Activated CD4-positive, alpha-beta T cell treated with anti-CD3 and anti-CD28 coated beads for 1 hour (primary cell): ENCODE measurements around the gene NPPB.

Experiments
- DNase-seq: peaks from one replicate; pipeline ENCODE4 v3.0.0-alpha.2; 2020

Gene NPPB

DNA sequence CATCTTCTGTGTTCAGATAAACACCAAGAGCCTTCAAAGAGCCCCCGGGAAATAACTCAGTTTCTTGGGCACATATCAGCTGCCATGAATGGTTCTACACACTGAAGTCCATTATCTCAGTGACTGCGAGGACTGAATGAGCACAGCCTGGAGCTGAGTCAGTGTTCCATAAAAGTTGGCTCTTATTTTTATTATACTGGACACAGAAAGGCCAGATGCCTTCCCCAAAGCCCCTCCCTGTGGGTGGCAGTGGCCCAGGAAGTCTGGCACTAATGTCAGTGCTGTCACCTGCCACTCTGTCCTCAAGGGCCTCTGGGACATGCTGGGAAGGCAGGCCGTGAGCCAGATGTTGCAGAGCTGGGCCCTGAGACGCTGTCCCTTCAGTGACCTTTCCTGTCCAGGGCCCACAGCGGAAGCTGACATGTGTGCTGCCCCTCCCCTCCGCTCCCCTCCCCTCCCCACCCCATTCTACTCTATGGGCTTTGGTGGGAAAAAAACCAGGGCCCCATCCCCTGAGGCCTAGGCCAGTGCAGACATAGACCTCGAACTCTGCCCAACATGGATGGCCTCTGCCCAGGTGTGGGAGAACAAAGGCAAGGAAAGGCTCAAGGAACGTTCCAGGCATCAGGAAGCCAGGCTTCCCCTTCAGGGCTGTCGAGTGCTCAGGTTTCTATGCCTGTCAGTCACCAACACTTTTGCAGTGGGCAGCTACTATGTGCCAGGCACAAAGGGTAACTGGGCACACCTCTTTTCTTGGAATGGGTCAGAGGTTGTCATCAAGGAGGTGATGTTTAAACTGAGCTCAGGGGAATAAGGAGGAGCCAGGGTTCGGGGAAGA is 22.4 kb upstream of the NPPB start:
- DNase-seq: no peak

- no peak for DNase-seq
Measured at GRCh38 chr1:11880181-11880575, 21.4 kb upstream of the NPPB start.

DNA sequence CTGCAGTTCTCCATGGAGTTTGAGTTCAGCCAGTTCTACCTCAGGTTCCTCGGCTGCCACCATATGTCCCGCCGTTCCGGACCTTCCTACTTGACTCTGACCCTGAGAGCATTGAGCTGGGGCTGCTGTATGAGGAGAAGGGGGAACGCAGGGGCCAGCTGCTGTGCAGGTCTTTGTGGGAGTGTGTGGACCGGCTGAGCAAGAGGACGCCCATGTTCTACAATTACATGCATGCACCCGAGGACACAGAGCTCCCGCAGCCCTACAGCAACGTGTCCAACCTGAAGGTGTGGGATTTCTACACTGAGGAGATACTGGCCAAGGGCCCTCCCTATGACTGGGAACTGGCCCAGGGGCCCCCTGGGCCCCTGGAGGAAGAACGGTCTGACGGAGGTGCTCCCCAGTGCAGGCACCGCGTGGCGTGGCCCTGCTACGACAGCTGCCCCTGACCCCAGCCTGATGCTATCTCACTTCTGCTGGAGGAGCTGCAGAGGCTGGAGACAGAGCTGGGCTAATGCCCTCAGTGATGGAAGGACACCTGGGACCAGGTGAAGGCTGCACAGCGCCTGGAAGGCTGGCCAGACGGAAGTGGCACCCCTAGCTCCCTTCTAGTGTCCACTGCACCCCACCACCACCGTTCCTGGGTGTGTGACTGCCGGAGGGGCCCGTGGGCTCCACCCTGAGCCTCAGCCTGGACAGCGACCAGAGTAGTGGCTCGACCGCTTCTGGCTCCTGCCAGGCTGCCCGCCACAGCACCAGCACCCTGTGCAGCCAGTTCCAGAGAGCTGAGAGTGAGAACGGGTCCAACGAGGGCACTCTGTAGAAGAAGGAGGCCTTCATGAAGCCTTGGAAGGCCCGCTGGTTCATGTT is 20.8 kb upstream of the NPPB start:
- DNase-seq: no peak

- no peak for DNase-seq
Measured at GRCh38 chr1:11878891-11879190, 20.1 kb upstream of the NPPB start.

GRCh38 chr1:11878081-11878890 is 19.5 kb upstream of the NPPB start:
- no peak for DNase-seq

DNA sequence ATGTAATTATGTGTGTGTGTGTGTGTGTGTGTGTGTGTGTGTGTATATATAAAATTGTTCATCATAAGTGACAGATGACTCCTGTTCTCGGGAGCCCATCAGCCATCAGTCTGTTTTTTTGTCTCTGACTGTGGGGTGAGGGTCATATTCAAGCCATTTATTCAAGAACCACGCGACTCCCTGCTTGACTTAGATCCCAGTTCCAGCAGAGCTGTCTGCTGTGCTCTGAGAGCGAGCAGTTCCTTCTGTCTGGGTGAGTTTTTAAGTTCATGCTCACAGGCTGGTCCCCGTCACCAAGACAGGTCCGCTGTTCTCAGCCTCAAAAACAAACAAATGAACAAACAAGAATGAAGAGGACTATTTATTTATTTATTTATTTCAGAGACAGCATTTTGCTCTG is 18.3 kb upstream of the NPPB start:
- DNase-seq: no peak

DNA sequence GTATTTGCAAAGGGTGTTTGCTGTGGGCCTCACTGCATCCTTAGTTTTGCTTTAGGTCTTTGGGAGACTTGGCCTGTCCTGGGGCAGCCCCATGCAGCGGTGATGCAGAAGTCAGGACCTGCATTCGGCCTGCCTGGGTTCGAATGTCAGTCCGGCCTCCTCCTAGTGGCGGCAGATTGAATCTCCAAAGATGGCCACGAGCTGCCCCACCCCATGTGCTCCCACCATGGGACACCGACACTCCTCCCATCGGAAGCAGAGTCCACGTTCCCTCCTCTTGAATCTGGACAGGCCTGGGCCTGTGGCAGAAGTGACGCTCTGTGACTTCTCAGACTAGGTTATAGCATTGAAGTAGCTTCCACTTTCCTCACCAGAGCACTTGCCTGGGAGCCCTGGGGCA is 16.3 kb upstream of the NPPB start:
- no peak for DNase-seq

DNA sequence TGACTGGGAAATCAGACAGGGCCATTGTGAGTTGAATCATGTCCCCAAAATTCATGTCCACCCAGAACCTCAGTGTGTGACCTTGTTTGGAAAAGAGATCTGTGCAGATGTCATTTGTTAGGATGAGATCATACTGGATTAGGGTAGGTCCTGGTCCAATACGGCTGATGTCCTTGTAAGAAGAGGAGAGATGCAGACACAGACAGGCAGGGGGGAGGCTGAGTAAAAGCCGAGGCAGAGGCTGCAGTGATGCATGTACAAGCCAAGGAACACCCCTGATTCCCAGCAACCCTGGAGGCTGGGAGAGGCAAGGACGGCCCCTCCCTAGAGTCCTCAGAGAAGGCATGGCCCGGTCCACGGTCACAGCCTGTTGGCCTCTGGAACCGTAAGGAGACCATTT is 15.9 kb upstream of the NPPB start:
- no peak for DNase-seq

- no peak for DNase-seq
Measured at GRCh38 chr1:11874258-11874562, 15.5 kb upstream of the NPPB start.

- DNase-seq: no peak
Measured at GRCh38 chr1:11873395-11874257, 14.9 kb upstream of the NPPB start.

DNA sequence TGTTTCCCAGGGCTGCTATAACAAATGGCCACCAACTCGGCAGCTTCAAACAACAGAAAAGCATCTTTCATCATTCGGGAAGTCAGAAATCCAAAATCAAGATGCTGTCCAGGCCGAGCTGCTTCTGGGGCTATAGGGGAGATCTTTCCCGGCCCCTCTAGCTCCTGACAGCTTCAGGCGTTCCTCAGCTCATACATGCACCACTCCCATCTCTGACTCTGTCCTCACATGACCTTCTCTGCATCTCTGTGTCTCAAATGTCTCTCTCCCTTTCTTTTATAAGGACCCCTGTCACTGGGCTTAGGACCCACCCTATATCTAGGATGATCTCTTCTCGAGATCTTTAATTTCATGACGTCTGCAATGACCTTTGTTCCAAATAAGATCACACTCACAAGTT is 13.8 kb upstream of the NPPB start:
- no peak for DNase-seq

- DNase-seq: no peak
Measured at GRCh38 chr1:11869650-11870207, 11.0 kb upstream of the NPPB start.

- DNase-seq: no peak
Measured at GRCh38 chr1:11869104-11869503, 10.4 kb upstream of the NPPB start.

DNA sequence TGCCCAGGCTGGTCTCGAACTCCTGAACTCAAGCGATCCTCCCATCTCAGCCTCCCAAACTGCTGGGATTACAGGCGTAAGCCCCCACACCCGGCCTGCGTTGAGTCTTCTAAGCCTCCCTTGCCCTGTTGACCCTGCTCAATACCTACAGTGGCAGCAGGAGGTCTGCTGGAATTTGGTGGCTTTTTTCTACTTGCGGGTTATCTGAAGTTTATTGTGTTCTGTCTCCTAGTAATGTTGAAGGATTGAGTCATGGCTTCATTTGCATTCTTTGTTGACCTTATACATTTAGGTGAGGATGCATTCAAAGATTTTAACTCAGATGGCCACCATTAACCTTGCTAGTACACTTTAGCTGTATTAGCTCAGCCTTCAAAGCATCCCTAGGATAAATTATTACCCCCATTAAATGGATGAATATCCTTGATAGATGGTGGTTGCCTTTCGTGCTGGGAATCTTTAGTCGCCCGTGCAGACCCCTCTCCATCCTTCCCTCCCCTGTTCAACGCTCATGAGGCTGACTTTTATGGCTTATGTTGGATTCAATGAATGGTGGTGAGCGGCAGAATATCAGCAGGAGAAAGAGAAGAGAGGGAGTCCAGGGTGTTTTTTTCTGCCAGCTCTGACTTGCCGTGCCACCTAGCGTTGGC is 9.7 kb upstream of the NPPB start:
- no peak for DNase-seq

GRCh38 chr1:11862890-11863289 is 4.1 kb upstream of the NPPB start:
- DNase-seq: no peak

- no peak for DNase-seq
Measured at GRCh38 chr1:11860587-11860986, 1.8 kb upstream of the NPPB start.

- DNase-seq: no peak
Measured at GRCh38 chr1:11860083-11860482, 1.3 kb upstream of the NPPB start.

DNA sequence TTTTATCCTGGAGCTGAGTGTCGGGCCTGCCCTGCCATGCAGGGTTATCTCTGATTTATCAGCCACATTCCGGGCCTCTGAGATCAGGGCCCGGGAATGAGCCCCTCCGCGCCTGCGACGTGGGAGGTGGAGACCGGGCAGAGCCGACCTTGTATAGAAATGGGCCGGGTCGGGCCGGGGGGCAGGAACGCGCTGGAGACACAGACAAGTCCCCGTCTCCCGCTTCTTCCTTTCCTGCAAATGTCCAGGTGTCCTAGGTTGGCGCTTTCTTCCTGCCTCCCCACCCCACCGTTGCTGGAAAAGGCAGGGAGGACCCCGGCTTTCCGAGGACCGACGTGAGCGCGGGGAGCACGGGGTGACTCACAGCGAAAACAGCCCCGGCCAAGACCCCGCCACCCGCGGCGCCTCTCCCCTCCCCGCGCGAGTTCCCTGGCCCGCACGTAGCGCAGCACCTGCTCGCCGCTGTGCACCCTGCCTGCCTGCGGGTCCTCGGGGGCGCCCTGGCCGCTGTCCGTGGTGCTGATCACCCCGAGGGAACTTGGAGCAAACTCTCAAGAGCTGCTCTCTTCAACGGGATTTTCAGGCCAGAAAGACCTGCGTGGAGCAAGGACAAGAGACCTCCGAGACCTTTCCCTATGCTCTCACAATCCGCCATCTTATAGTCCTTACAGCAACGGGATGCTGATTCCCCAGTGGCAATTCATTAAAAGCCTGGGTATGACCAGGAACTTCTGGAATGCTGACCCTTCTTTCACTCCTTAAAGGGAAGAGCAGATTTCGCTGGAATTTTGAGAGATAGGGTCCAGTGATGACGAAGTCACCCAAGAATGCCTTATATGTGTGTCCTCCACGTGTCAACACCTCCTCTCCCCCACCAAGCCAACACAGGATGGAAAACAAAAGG is 475 bp upstream of the NPPB start:
- peak; percentile 47 for DNase-seq

GRCh38 chr1:11858158-11858557 is 587 bp downstream of the NPPB start:
- DNase-seq: no peak

GRCh38 chr1:11857164-11857851 is 1.4 kb downstream of the NPPB start:
- DNase-seq: no peak
